GM18907 (cell line): ENCODE measurements around the gene TRIM75.
"Not testable (repeated sequence)": the region's sequence is repeated elsewhere in the genome, so short reads cannot be mapped to it uniquely, and the experiment has no call there.

ENCODE experiments used
- ATAC-seq: cut with Tn5 transposase; IDR thresholded peaks from one replicate; pipeline ENCODE4 v1.9.1; 2021; ENCODE audit warnings: mild to moderate bottlenecking, moderate library complexity; ENCODE audit not compliant: unreplicated experiment

TRIM75 gene

GRCh38 chr4:165073346-165073745 lies 19.7 kb downstream of the TRIM75 start:
- not testable (repeated sequence) for ATAC-seq

- ATAC-seq, result no peak
Measured at GRCh38 chr4:165077034-165077578, 23.4 kb downstream of the TRIM75 start.

- no peak for ATAC-seq
Measured at GRCh38 chr4:165079476-165079875, 25.8 kb downstream of the TRIM75 start.

GRCh38 chr4:165084787-165085186 lies 31.1 kb downstream of the TRIM75 start:
- not testable (repeated sequence) for ATAC-seq

- no peak for ATAC-seq
Measured at GRCh38 chr4:165085946-165086345, 32.3 kb downstream of the TRIM75 start.

GRCh38 chr4:165088366-165088765 lies 34.7 kb downstream of the TRIM75 start:
- no peak for ATAC-seq

- ATAC-seq, result not testable (repeated sequence)
Measured at GRCh38 chr4:165092187-165092586, 38.5 kb downstream of the TRIM75 start.

- no peak for ATAC-seq
Measured at GRCh38 chr4:165094873-165095272, 41.2 kb downstream of the TRIM75 start.

- no peak for ATAC-seq
Measured at GRCh38 chr4:165095291-165095690, 41.6 kb downstream of the TRIM75 start.

GRCh38 chr4:165096776-165097175 lies 43.1 kb downstream of the TRIM75 start:
- ATAC-seq, result peak; percentile 65

- no peak for ATAC-seq
Measured at GRCh38 chr4:165101641-165102040, 48.0 kb downstream of the TRIM75 start.

GRCh38 chr4:165106518-165106917 lies 52.9 kb downstream of the TRIM75 start:
- no peak for ATAC-seq
